Smooth muscle cell (in vitro differentiated cells): ENCODE measurements around the gene NFATC2. TPM values are rescaled to one million over a fixed set of nuclear protein-coding genes. Genes with fewer than 3 reads are reported as not detected.

ENCODE experiments used
- DNase-seq: peaks from one replicate; lab custom pipeline; 2025; ENCODE audit not compliant: unreplicated experiment; lab: John Stamatoyannopoulos, UW
- H2AFZ ChIP-seq: fragments of 200-600 bp; sonication (generic); 2 replicates; pipeline ENCODE4 v1.6.0; 2016; ENCODE audit warnings: antibody characterized with exemption, low read depth, mild to moderate bottlenecking
- H3F3A ChIP-seq: fragments of 200-600 bp; sonication (generic); 2 replicates; pipeline ENCODE4 v1.6.0; 2017; ENCODE audit warnings: antibody characterized with exemption, low read depth
- H3K27ac ChIP-seq: fragments of 200-600 bp; sonication (generic); 2 replicates; pipeline ENCODE4 v1.5.1; 2016; ENCODE audit warnings: low read depth, mild to moderate bottlenecking
- H3K27me3 ChIP-seq: fragments of 200-600 bp; sonication (generic); 2 replicates; pipeline ENCODE4 v1.6.1; 2016; ENCODE audit warnings: low read depth, mild to moderate bottlenecking
- H3K36me3 ChIP-seq: fragments of 200-600 bp; sonication (generic); 2 replicates; pipeline ENCODE4 v1.5.1; 2016; ENCODE audit warnings: low read depth
- H3K4me1 ChIP-seq: fragments of 200-600 bp; sonication (generic); 2 replicates; pipeline ENCODE4 v1.5.1; 2016; ENCODE audit warnings: low read depth
- H3K4me2 ChIP-seq: fragments of 200-600 bp; sonication (generic); 2 replicates; pipeline ENCODE4 v1.6.0; 2016; ENCODE audit warnings: mild to moderate bottlenecking
- H3K4me3 ChIP-seq: fragments of 200-600 bp; sonication (generic); 2 replicates; pipeline ENCODE4 v1.5.1; 2016; ENCODE audit warnings: mild to moderate bottlenecking
- H3K79me2 ChIP-seq: fragments of 200-600 bp; sonication (generic); 2 replicates; pipeline ENCODE4 v1.6.0; 2016; ENCODE audit warnings: low read depth, mild to moderate bottlenecking
- H3K9ac ChIP-seq: fragments of 200-600 bp; sonication (generic); 2 replicates; pipeline ENCODE4 v1.6.0; 2016; ENCODE audit warnings: low read depth
- H3K9me3 ChIP-seq: fragments of 200-600 bp; sonication (generic); replicated peaks from 2 replicates; pipeline ENCODE4 v1.5.1; 2016; ENCODE audit warnings: low read depth
- H4K20me1 ChIP-seq: fragments of 200-600 bp; sonication (generic); 2 replicates; pipeline ENCODE4 v1.6.0; 2016; ENCODE audit warnings: low read depth
- CTCF ChIP-seq: fragments of 200-600 bp; sonication (generic); IDR thresholded peaks from 2 replicates; pipeline ENCODE4 v1.5.1; 2017; ENCODE audit warnings: borderline replicate concordance, mild to moderate bottlenecking, antibody characterized with exemption; ENCODE audit not compliant: insufficient read depth, poor library complexity, severe bottlenecking
- WGBS: methylation state at CpG from one replicate; pipeline ENCODE4 v1.1.7; 2016; ENCODE audit warnings: low lambda C conversion rate; 5-methylcytosine and 5-hydroxymethylcytosine counted together
- polyA plus RNA-seq: library from polyadenylated mRNA; unstranded; fragments of >200 nt; fragmentation: Nextera tagmentation; extraction: Ambion mirVana; gene quantifications from 2 replicates; pipeline ENCODE4 v1.2.1, GENCODE V29; 2016
- total RNA-seq: library from RNA; depleted of rRNA; stranded (reverse); fragments of >200 nt; gene quantifications from 2 replicates; pipeline ENCODE4 v1.2.3, GENCODE V29; 2014

Gene NFATC2
- total and polyA plus RNA-seq, 2 experiments from 2014 or later = 5.8 to 8.4 TPM

- Histone ChIP-seq H3K4me2 (no peak overlapping the region), H3F3A (peaks cover 18% of the 10 kb centered on the region), H2AFZ (no peak overlapping the region), H3K36me3 (no peaks in the 10 kb centered on the region), H3K27me3 (no peaks in the 10 kb centered on the region), H3K27ac (no peak overlapping the region), H3K79me2 (no peaks in the 10 kb centered on the region), H4K20me1 (no peaks in the 10 kb centered on the region), H3K4me3 (no peak overlapping the region), H3K9me3 (no peaks in the 10 kb centered on the region), H3K4me1 (peaks cover 9% of the 10 kb centered on the region), H3K9ac (no peak overlapping the region)
- no peak for TF ChIP-seq CTCF
- no peak for DNase-seq
- 92% methylated on average over 17 of the region's 17 CpGs for WGBS
Measured at GRCh38 chr20:51400051-51400926, 142.2 kb downstream of the NFATC2 start.

- peaks cover 17% of the 10 kb centered on the region for H3F3A ChIP-seq
- no peaks in the 10 kb centered on the region for H3K36me3 ChIP-seq
- H3K9me3 ChIP-seq = no peaks in the 10 kb centered on the region
- no peak overlapping the region for H3K4me3 ChIP-seq
- H3K4me1 ChIP-seq = peaks cover 9% of the 10 kb centered on the region
- DNase-seq = no peak
- H2AFZ ChIP-seq = no peak overlapping the region
- H3K27me3 ChIP-seq = no peaks in the 10 kb centered on the region
- H3K4me2 ChIP-seq = no peak overlapping the region
- 89% methylated on average over 6 of the region's 6 CpGs for WGBS
- H3K79me2 ChIP-seq = no peaks in the 10 kb centered on the region
- no peak overlapping the region for H3K27ac ChIP-seq
- no peak for TF ChIP-seq CTCF
- no peak overlapping the region for H3K9ac ChIP-seq
- H4K20me1 ChIP-seq = no peaks in the 10 kb centered on the region
Measured at GRCh38 chr20:51399006-51399890, 143.3 kb downstream of the NFATC2 start.

GRCh38 chr20:51398552-51398951 is 144.0 kb downstream of the NFATC2 start:
- 92% methylated on average over 4 of the region's 4 CpGs for WGBS
- Histone ChIP-seq H3F3A (peaks cover 12% of the 10 kb centered on the region), H3K79me2 (no peaks in the 10 kb centered on the region), H3K9me3 (no peaks in the 10 kb centered on the region), H3K9ac (no peak overlapping the region), H4K20me1 (no peaks in the 10 kb centered on the region), H3K4me1 (peaks cover 13% of the 10 kb centered on the region), H3K4me2 (no peak overlapping the region), H3K27ac (no peak overlapping the region), H3K27me3 (no peaks in the 10 kb centered on the region), H2AFZ (no peak overlapping the region), H3K36me3 (no peaks in the 10 kb centered on the region), H3K4me3 (no peak overlapping the region)
- no peak for TF ChIP-seq CTCF
- no peak for DNase-seq
